HG03175 (cell line): Measurements from ENCODE around the gene TMEM14A.
A peak's percentile ranks its signal among the peaks of the same experiment; 100 is the strongest.
"Not testable (repeated sequence)": the region's sequence is repeated elsewhere in the genome, so short reads cannot be mapped to it uniquely, and the experiment has no call there.

Experiments used
- ATAC-seq: cut with Tn5 transposase; IDR thresholded peaks from one replicate; pipeline ENCODE4 v1.9.1; 2021; ENCODE audit warnings: mild to moderate bottlenecking, moderate library complexity; ENCODE audit not compliant: unreplicated experiment

Gene TMEM14A

DNA sequence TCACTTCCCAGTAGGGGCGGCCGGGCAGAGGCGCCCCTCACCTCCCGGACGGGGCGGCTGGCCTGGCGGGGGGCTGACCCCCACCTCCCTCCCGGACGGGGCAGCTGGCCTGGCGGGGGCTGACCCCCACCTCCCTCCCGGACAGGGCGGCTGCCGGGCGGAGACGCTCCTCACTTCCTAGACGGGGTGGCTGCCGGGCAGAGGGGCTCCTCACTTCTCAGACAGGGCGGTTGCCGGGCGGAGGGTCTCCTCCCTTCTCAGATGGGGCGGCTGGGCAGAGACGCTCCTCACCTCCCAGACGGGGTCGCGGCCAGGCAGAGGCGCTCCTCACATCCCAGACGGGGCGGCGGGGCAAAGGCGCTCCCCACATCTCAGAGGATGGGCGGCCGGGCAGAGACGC lies 15.0 kb upstream of the TMEM14A start:
- not testable (repeated sequence) for ATAC-seq

DNA sequence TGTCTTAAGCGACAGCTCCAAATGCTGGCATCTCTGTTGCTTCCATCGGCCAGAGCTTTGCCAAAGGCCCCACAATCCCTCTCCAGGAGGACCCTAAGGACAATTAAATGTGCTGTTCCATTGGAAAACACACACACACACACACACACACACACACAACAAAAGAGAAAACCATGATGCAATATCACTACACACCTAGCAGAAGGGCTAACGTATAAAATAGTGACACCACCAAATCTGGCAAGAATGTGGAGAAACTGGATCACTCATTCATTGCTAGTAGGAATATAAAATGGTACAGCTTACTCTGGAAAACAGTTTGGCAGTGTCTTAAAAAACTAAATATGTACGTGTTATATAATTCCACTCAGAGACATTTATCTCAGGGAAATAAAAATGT lies 13.0 kb upstream of the TMEM14A start:
- no peak for ATAC-seq

DNA sequence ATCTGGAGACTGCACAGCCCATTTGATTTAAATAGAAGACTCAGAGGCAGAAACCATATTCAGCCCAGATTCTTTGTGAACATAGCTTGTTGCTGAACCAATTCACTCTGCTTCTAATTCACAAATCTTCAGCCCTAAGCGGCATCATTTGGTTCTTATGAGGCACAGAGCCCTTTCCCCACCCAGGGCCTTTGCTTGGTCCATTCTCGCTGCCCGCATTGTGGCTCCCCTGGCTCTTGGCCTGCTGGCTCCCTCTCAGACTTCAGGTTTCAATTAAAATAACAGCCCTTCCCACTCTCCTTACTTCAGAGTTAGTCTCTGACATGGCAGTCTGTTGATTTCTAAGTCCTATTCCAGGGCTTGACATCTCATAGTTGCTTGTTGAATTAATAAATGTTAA lies 9.4 kb upstream of the TMEM14A start:
- ATAC-seq = no peak

DNA sequence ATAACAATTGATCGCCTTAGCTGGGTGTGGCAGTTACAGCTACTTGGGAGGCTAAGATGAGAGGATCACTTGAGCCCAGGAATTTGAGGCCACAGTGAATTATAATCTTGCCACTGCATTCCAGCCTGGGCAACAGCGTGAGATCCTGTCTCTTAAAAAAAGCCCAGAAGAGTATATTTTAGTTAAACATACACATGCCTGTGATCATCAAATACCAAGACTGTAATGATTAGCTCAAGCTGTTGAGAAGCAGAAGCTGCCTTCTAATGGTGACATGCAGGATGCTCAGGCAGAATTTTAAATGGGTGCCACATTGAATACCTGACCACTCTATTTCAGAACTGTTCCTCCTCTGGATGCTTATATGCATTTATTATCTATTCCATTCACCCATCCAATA lies 8.9 kb upstream of the TMEM14A start:
- ATAC-seq = no peak

DNA sequence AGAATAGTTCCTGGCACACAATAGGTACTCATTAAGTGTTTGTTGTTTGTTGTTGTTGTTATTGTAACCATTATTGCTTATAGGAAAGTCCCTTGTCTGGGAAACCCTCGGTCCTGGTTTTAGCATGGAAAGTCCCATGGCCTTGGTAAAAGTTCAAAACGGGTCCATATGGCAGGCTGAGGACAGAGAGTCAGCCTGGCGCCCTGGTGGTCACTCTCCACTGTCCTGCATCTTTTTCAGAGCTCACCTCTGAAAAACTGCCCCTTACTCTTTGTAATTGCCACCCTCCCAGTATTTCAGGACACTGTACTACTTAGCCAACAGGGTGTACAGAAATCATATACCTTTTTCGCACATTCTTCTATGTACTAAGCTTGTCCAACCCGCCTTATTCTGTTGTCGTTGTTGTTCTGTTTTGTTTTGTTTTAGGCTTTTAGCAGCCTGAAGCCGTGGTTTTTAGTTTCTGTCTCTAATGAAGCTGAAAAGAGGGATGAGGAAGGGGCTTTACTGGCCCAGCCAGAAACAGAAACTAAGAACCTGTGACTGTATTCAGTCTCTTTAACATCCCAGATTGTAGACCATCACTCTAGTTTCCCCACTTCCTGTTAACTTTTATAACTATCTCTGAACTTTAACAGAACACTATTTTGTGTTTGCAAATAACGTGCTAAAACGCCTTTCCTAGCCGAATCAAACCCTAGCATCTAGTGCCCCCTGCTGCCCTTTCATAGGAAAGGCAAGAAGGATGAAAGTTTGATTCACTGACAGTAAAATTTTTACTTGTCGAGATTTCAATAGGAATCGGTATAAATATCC lies 7.6 kb upstream of the TMEM14A start:
- ATAC-seq = peak; percentile 46

DNA sequence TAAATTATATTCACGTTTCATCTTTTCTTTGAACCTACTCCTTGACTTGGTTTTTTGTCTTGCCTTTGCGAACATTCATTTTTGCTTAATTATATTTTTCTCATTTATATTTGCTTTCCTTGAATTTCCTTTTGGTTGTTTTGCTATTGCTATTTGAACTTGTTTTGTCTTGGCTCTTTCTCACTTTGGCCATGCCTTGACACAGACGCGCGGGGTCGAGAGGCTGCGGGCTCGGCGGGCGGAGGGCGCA lies 7.1 kb upstream of the TMEM14A start:
- ATAC-seq = no peak

DNA sequence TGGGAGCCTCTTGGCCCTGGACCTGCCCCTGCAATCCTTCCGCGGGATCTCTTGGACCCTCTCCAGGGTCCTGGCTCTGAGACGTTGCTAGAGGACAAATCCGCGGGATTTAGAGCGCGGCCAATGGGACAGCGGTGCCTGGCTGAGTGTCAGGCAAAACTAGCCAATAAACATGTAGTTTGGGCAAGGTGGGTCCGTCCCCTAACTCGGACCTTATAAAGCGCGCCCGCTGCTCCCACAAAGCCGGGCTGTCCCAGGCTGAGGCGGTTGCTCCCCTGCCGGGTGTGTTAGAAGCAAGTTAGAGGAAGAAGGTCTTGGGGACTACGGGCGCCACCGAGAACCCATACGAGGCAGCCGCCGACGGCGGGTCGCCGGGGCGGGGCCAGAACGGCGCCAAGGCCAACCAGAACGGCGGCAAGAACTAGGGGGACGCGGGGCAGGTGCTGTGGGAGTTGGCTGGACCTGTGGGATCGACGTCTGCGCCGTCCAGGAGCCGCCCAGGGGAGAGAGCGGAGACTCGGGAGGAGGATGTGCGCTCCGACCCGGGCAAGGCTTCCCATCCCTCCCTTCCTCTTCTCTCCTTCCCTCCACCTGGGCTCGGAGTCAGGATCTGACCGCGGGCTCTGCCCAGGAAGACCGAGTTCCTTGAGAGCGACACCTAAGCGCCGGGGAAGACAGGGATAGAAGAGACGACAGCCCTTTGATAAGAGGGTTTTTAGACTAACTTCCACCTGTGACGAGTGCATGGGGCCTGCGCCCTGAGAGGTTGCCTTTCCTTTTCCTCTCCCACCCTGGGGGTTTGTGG lies 6.5 kb upstream of the TMEM14A start:
- ATAC-seq = peak; percentile 94

DNA sequence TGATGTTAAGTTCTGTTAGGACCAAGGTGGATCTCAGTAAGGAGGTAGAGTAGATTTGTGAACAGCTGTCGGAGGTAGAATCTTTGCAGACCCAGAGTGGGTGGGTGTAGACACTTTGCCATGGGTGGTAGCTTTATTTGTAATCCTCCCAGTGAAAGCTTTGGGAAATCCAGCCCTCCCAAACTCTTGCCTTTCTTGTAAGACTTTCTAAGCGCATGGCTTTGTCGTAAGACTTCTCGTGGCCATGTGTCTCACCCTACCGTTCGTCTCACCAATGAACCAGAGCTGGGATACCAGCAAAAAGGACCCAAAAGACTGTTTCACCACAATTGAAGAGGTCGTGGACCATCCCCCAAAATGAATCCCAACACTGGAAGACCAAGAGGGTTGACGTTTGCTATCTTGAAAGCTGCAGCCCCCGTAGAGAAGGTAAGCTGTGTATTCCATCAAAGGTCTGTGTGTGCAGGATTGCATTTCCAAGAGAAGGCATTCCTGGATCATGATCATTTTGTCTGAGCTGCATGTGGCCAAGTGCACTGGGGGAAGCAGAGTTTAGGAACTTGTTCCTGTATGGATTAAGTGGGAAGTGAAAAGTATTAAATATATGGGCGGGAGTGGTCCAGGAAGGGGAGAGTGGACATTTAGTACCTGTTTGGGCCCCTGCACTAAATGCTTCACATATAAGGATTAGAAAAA lies 5.8 kb upstream of the TMEM14A start:
- ATAC-seq = no peak

DNA sequence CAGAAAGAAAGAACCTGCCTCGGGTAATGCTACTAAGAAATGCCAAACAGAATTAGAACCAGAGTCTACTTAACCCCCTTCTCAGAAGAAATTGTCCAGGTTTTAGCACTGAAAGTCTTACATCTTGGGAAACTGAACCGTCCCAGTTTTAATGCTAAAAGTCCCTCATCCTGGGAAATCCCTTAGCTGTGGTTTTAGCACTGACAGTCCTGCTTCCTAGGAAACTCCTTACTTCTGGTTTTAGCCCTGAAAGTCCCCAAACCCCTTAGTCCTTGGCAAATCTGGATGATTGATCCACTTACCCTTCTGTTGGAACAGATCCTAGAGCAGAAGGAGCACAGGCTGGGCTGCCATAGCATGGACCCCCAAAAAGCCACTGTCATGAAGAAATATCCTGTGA lies 4.8 kb upstream of the TMEM14A start:
- ATAC-seq = no peak

DNA sequence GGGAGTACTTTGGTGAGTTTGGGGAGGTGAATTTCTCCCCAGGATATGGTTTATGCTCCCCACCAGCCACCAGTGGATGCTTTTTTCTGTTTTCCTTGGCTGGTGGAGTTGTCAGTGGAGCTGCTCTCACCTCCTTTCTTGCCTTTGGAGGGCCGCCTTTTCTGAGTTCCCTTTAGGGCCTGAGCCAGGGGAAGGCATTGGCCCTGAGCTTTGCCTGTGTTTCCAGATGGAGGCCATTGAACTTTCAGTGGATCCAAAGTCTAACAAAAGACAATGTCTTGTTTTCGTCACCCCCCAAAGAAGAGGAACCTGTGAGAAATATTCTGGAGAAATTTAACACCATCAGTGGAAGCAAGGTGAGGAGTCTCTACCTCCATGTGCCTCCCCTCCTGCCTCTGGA lies 4.4 kb upstream of the TMEM14A start:
- ATAC-seq = no peak

DNA sequence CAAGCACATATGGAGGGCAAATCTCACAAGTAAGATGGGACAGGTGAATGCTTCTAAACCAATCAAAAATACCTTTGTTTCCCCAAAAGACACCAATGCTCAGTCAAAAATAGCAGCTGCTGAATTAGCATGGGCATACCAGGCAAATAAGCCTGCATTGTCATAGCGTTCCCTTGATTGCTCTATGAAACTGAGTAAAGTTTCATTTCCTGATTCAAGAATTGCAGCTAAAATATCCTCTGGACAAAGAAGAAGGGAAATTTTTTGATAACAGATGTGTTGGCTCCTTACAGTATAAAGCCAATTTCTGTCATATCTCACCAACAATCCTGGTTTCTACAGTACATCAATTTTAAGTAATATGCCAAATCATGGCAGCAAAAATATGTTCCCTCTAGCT lies 3.3 kb upstream of the TMEM14A start:
- peak; percentile 17 for ATAC-seq

DNA sequence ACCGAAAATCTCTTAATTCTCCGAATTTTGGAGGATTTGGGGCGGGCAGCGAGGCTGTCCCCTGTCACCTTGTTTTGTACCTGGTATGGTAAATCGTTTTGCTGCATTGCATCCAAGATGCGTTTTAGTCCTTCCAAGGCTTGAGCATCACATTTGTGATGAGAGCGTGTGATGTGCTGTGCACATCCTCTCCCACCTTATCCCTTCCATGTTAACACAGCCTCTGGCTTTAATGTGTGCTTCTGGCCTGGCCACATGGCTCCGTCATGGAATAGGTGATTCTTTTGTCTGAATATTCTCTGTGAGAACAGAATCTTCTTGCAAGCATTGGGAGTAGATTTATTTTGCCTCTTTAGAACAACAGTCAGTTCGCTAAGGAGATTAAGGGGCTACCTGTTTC lies 763 bp downstream of the TMEM14A start:
- no peak for ATAC-seq

DNA sequence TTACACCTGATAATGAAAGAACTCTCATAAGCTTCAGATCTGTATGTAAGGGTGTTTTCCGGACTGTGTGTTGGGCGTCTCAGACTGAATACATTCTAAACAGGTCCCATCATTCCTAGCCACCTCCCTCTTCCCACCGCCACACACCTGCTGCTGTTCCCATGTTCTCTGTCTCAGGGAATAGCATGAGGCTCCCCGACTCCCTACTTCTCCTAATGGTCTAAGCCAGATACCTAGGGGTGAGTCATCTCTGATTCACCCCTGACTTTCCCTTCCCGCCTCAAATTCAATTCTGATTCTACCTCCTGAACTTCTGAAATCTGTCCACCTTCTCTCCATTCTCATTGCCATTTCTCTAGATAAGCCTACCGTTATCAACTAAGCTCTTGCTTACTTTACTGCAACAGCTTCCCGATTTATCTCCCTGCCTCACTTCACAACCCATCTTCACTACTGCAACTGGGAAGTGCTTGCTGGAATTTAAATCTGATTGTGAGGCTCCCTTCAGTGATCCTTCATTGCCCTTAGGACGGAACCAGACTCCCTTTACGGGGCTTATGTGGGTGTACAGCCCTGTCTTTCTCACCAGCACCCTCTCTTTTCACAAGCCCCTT lies 1.6 kb downstream of the TMEM14A start:
- no peak for ATAC-seq

DNA sequence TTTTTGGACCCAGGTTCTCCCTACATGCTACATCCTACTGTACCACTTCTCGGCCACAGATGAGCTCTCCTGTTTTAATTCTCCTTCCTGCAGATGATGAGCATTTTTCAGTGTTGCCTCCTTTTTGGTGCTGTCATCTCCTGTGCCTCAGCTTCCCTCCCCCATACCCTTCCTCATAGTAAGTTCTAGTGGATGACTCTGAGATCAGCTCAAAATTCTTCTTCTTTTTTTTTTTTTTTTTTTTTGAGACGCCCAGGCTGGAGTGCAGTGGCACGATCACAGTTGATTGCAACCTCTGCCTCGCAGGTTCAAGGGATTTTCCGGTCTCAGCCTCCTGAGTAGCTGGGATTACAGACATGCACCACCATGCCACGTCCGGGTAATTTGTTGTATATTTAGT lies 3.8 kb downstream of the TMEM14A start:
- ATAC-seq = no peak

DNA sequence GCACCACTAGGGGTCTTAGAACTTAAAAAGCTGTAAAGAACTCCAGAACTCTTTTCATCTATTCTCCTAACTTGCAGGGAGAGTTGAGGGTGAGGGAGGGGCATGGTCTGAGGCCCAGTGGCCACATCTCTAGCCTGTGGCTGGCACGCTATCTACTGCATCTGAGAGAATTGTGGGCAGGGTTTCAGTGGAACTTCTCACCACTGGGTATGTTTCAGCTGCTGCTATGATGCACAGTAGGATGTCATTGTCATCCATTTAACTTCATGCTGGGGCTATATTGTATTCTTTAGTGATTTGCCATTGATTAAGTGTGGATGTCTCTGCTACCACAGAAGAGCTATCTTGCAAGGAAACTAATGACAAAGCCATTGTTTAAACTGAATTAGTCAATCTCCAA lies 4.5 kb downstream of the TMEM14A start:
- ATAC-seq = no peak

DNA sequence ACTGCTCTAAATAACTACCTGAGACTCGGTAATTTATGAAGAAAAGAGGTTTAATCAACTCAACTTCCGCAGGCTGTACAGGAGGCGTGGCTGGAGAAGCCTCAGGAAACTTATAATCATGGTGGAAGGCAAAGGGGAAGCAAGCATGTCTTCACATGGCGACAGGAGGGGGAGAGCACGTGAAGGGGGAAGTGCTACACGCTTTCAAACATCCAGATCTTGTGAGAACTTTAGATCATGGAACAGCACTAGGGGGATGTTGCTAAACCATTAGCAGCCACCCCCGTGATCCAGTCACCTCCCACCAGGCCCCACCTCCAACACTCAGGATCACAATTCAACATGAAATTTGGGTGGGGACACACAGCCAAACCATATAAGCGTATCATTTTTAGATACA lies 5.7 kb downstream of the TMEM14A start:
- ATAC-seq = not testable (repeated sequence)

DNA sequence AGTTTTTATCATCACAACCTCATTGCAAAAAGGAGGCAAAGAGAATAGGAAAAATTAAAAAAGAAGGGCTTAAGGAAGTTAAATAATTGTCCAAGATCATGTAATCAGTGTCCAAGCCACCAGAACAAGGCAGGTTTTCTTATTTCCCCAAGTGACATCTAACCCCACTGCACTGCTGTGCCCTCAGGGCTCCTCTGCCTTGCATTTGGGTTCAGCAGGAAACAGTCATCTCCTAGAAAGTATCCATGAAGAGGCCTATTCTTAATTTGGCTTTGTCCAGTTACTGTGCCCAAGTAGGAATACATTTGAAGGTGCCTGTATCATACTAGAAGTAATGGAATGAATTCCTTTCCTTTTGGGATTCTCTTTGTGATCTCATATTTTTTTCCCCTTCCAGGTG lies 10.5 kb downstream of the TMEM14A start:
- no peak for ATAC-seq

DNA sequence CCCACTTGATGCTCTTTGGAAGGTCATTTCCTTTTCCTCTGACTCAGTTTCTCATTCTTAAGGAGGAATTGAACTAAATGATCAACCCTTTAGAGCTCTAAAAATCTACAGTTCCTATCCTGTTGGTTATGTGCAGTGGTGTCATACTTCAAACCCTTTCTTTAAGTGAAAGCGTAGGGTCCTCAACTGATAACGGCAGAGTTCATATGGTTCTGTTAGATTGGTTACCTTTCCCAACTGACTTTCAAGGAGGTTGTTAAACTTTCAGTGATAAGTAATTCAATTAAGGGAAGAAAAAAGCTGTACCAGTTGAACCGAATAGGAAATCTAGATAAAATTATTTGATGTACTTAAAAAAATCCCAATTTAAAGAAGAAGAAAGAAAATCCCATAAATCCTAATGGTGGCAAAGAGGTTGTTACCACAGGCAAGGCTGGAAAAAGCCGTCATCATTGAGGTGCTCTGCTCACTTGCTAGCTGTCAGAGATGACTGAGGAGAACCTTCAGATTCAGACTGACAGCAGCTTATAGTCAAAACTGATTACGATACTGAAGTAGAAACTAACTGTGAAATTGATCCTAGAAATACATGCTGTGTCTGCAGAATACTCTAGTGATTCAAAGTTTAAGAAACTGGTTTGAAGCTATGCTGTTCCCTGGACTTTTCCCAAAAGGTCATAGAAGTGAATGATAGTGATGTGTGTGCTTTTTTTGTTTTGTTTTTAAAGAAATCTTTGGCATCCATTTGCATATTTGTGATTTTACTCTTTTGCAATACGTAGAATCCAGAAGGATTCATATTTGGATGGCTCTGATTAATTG lies 16.2 kb downstream of the TMEM14A start:
- no peak for ATAC-seq

DNA sequence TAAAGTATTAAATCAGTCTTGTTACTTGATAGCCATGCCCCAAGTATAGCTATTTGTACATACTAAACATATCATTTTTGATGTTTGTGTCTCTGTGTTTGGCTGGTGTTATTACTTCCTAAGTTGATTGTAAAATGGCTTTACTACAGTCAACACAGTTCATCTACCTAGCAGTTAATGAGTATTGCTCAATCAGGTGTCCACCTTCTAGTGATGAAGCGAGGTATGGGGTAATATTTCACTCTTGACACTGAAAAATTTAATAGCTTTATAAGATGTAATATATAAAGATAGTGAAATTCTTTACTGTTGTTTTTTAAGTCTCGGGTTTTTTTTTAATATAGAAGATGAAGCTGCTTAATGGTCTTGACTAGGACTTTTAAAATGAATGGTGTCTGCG lies 18.9 kb downstream of the TMEM14A start:
- ATAC-seq = no peak

DNA sequence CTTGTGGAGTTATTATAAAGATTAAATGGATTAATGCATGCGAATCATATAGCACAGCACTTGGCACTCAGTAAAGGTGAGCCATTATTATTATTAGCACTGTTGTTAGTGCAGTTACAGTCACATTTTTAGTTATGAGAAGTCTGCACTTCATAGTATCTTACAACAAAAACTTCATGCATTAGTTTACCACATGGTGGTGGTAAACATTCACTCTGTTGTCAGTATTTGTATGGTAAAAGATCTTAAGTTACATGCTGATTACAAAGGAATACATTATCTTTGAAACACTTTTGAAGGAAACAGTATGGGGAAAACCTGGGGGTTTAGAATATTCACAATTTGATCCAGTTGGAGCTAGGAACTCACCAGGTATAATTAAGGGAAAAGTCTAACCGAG lies 20.8 kb downstream of the TMEM14A start:
- ATAC-seq = no peak

DNA sequence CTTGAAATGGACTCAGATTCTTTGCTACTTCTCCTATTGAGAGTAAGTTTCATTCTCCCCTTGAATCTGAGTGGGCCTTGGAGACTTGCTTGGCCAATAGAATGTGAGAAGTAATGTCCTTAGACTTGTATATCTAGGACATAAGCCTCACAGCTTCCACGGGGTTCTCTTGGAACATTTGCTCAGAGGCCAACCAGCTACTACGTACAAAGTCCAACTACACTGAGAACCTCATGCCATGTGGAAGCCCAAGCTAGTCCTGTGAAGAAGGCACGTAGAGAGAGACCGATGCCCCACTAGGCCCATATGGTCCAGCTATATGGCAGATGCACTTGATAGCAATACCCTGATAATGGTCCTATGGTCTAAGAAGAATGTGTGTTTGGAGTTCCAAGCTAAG lies 22.9 kb downstream of the TMEM14A start:
- no peak for ATAC-seq
